Left lobe of liver (tissue), 2 donors: ENCODE results near the gene ETNPPL. TPM values are rescaled to one million over a fixed set of nuclear protein-coding genes. Genes with fewer than 3 reads are reported as not detected.

Experiments
- ATAC-seq: fragments of 200-7000 bp; cut with Tn5 transposase; one replicate; pipeline ENCODE4 v1.9.1; 2020; ENCODE audit warnings: mild to moderate bottlenecking, moderate library complexity
- DNase-seq: peaks from one replicate; pipeline ENCODE4 v3.0.0-alpha.2; 2020; ENCODE audit warnings: low spot score
- total RNA-seq: library from RNA; stranded (reverse); gene quantifications from one replicate; pipeline ENCODE4 v1.2.1, GENCODE V29; 2021
- donor health status: DM: no; HTN: no; CAD: no; lungs with moderate emphysema.
- donor health status: DM: no; HTN: yes; CAD: no.

Gene ETNPPL
- total RNA-seq, 1 donor from 2014 or later: 127 TPM

GRCh38 chr4:108702960-108703359 is 59.9 kb downstream of the ETNPPL start:
- ATAC-seq: no peak
- no peak for DNase-seq

GRCh38 chr4:108700081-108700757 is 62.6 kb downstream of the ETNPPL start:
- ATAC-seq (no peak), DNase-seq (no peak)

- DNase-seq (no peak), ATAC-seq (no peak)
Measured at GRCh38 chr4:108696160-108696559, 66.7 kb downstream of the ETNPPL start.

GRCh38 chr4:108695062-108695461 is 67.8 kb downstream of the ETNPPL start:
- DNase-seq (no peak), ATAC-seq (no peak)

- DNase-seq (peak; percentile 76), ATAC-seq (peak; percentile 90)
Measured at GRCh38 chr4:108694423-108694822, 68.4 kb downstream of the ETNPPL start.

GRCh38 chr4:108693819-108694218 is 69.0 kb downstream of the ETNPPL start:
- DNase-seq (no peak), ATAC-seq (no peak)

GRCh38 chr4:108693211-108693610 is 69.6 kb downstream of the ETNPPL start:
- no peak for DNase-seq
- no peak for ATAC-seq

Other genes with a start within 250 kb of the ETNPPL start
- gene RPL34, start 142.5 kb downstream of the ETNPPL start, total RNA-seq: 334 TPM
- 72.8 TPM for gene OSTC, start 112.5 kb downstream of the ETNPPL start, total RNA-seq